Measurements from ENCODE around the gene PTMA. TPM values are rescaled to one million over a fixed set of nuclear protein-coding genes. Genes with fewer than 3 reads are reported as not detected.
"Not testable (repeated sequence)": the region's sequence is repeated elsewhere in the genome, so short reads cannot be mapped to it uniquely, and the experiment has no call there.

Gene PTMA
- total RNA-seq, 6 experiments from 2014 or later: 467 to 853 (median 787) TPM

GRCh38 chr2:231709981-231710798, 1.9 kb downstream of the PTMA start:
- TF ChIP-seq CTCF (IDR thresholded peaks at IDR 0.05): peak; percentile 87
- H3K4me1 Mint-ChIP-seq (ENCODE audit: low read depth): peaks cover 33% of the 10 kb centered on the region
- H3K4me3 Mint-ChIP-seq: peak overlapping the region; percentile 96
- peaks cover 29% of the 10 kb centered on the region for H3K36me3 Mint-ChIP-seq (ENCODE audit: low read depth)
- peak overlapping the region; percentile 92 for H3K27ac Mint-ChIP-seq
- DNase-seq: peak; percentile 73
- peaks cover 5% of the 10 kb centered on the region; the same call in 1 of the 2 replicates for H3K27me3 Mint-ChIP-seq (ENCODE audit: insufficient read depth)
- no peaks in the 10 kb centered on the region for H3K9me3 Mint-ChIP-seq

- peaks cover 42% of the 10 kb centered on the region for H3K4me1 Mint-ChIP-seq (ENCODE audit: low read depth)
- H3K4me3 Mint-ChIP-seq: peak overlapping the region; percentile 88
- H3K27me3 Mint-ChIP-seq (ENCODE audit: insufficient read depth): peaks cover 7% of the 10 kb centered on the region
- TF ChIP-seq CTCF (IDR thresholded peaks at IDR 0.05): no peak
- peak overlapping the region; percentile 81 for H3K27ac Mint-ChIP-seq
- no peak for DNase-seq
- H3K36me3 Mint-ChIP-seq (ENCODE audit: low read depth): peaks cover 29% of the 10 kb centered on the region
- H3K9me3 Mint-ChIP-seq: no peaks in the 10 kb centered on the region
These were observed 2.7 kb downstream of the PTMA start for GRCh38 chr2:231710799-231711676.

- TF ChIP-seq CTCF (IDR thresholded peaks at IDR 0.05): no peak
- Mint-ChIP-seq H3K4me1 (ENCODE audit: low read depth) (peaks cover 50% of the 10 kb centered on the region), H3K4me3 (peak overlapping the region; percentile 88), H3K9me3 (no peaks in the 10 kb centered on the region), H3K27me3 (ENCODE audit: insufficient read depth) (peaks cover 7% of the 10 kb centered on the region), H3K36me3 (ENCODE audit: low read depth) (peaks cover 29% of the 10 kb centered on the region), H3K27ac (peak overlapping the region; percentile 81)
- no peak for DNase-seq
These were observed 3.5 kb downstream of the PTMA start for GRCh38 chr2:231711677-231712450.

- peaks cover 33% of the 10 kb centered on the region for H3K36me3 Mint-ChIP-seq (ENCODE audit: low read depth)
- peak overlapping the region; percentile 88 for H3K4me3 Mint-ChIP-seq
- peaks cover 57% of the 10 kb centered on the region for H3K4me1 Mint-ChIP-seq (ENCODE audit: low read depth)
- H3K27ac Mint-ChIP-seq: peak overlapping the region; percentile 81
- not testable (repeated sequence) for H3K27me3 Mint-ChIP-seq (ENCODE audit: insufficient read depth); H3K9me3 Mint-ChIP-seq; DNase-seq
These were observed 4.2 kb downstream of the PTMA start for GRCh38 chr2:231712451-231713021.

- not testable (repeated sequence) for DNase-seq; H3K27me3 Mint-ChIP-seq (ENCODE audit: insufficient read depth); H3K9me3 Mint-ChIP-seq
- H3K27ac Mint-ChIP-seq: peak overlapping the region; percentile 86
- H3K4me1 Mint-ChIP-seq (ENCODE audit: low read depth): peaks cover 65% of the 10 kb centered on the region
- peaks cover 31% of the 10 kb centered on the region for H3K36me3 Mint-ChIP-seq (ENCODE audit: low read depth)
- peak overlapping the region; percentile 27; the same call in 1 of the 2 replicates for H3K4me3 Mint-ChIP-seq
These were observed 5.0 kb downstream of the PTMA start for GRCh38 chr2:231713406-231713729.

All from HFFc6 (cell line).